NCI-H1092 treated with DMSO at 0.1 percent for 48 hours (cell line): ENCODE data around the gene UGT1A4.

Experiments used
- DNase-seq: peaks from one replicate; lab custom pipeline; 2025; lab: John Stamatoyannopoulos, UW

UGT1A4 gene

DNA sequence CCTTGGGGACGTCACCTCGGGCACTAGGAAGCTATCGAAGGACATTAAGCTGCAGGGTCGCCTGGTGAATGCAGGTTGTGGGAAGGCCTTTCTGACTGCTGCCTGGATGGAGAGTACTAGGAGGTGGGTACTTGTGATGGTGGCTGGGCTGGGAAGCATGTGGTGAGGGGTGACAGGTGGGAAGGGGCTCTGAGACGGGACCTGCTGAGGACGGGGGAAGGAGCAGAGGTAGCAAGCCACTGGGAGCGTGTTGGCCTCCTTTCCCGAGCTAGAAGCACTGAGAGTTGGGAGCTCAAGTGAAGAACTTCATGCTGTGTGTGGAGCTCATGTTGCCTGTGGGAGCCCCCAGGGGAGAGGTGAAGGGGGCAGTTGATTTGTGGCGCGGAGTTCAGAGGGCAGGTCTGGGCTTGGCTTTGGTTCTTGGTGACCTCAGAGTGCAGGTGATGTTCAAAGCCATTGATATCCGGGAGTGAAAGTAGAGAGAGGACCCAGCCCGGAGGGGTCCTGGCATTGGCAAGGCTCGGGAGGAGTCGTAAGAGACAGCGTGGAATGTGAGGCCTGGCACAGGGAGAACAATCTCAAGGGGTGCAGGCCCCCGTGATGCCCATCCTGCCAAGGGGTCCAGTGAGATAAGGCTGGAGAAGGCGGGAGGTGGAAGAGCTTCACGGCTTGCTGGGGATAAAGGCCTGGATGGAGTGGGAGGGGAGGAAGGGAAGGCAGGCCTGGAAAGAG, 72.8 kb downstream of the UGT1A4 start:
- DNase-seq, result no peak

DNA sequence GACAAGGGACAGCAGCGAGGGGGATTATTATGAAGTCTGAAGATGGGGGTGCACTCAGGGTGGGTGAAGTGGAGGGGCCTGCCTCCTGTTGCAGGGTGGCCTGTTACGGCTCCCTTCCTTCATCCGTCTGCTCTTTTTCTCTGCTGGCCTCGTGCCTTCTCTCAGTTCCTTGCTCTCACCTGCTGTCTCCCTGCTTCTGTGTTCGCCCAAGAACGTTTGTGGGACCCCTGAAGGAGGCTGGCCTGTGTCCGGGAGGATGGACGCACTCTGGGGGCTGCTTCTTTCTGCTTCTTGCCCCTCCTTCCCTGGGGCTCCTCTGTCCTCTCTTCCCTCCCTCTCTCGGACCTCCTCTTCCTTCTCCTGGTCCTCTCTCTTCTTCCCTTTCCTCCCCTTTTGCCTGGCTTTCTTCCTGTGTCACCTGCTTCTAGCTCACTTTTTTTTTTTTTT, 73.4 kb downstream of the UGT1A4 start:
- no peak for DNase-seq

DNA sequence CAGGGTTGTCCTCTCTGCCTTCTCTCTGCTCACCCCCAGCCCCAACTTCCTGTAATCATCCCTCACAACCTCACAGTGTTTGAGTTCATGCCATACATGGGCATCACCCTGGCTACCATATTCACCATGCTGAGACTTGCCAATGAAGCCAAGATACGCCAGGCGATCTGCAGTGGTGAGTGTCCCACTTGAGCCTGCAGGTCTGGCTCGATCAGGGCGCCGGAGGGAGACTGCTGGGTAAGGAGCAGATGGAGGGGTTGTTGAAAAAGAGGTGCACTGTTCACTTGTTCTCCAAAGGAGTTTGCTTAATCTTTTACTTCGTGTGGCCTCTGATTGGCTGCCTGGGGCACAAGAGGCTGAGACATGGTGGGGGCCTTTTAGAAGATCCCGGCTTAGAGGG, 74.2 kb downstream of the UGT1A4 start:
- no peak for DNase-seq

DNA sequence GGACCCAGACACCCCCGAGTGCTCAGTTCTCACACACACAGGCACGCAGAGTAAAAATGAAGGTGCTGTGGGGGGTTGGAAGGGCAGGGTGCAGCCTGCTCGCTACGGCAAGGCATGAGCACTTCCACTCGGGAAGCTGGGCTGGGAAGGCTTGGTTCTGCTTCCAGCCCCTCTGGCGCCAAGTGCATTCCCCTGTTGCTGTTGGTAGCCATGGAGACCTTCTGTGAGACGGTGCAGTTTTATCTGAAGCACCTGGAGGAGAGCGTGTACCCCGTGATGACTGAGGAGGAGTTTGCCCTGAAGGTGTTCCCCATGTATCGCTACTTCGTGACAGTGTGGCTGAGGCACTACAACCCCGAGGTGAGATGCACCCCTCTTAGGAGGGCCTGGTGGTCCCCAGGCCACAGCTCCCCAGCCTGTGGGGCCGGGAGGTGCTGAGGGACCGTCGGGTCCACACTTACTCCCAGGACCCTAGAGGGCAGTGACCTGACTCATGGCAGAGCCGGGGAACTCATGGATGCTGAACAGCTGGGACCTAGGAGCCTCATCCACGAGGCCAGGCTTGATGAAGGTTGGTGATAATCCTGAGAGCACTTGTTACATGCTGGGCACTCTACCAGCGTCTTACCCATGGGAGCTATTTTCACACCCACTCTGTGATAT, 75.1 kb downstream of the UGT1A4 start:
- no peak for DNase-seq

DNA sequence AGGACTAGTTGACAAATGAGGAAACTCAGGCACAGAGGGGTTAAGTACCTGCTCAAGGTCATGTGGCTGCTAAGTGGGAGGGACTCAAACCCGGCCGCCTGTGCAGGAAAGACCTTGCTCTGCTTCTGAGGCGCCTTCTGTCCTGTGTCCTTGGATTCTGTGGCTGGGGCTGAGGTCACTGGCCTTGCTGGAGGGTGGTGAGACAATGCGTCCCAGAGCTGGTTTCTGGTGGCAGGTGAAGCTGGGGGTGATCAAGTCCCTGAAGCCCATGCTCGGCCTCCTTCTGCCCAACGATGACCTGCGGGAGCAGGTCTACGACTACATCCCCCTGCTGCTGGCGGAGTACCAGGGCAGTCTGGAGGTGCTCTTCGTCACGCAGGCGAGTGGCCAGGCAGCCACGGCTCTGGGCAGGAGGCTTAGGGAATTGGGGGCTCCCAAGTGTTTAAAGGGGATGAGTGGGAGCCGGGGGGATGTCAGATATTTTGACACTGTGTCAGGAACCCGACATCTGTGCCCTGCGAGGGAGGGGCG, 75.7 kb downstream of the UGT1A4 start:
- DNase-seq, result no peak

DNA sequence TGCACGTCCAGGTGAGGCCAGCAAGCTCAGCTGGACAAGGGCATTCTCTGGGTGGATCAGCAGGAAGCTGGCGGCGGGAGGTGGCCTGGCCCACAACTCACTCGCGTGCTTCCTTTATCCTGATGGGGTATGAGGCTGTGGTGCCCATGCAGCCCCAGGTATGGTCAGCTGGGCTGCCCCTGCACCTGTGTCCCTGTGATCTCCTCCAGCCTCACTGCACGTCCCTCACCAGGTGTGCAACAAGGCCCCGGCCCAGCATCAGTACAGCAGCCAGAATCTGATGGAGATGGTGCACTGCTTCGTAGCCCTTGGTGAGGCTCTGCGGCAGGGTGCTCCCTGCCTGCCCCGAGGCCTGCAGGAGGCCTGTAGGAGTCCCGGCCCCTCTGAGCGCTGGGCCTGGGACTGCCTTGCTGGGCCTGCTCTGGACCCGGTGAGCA, 77.2 kb downstream of the UGT1A4 start:
- DNase-seq, result no peak

DNA sequence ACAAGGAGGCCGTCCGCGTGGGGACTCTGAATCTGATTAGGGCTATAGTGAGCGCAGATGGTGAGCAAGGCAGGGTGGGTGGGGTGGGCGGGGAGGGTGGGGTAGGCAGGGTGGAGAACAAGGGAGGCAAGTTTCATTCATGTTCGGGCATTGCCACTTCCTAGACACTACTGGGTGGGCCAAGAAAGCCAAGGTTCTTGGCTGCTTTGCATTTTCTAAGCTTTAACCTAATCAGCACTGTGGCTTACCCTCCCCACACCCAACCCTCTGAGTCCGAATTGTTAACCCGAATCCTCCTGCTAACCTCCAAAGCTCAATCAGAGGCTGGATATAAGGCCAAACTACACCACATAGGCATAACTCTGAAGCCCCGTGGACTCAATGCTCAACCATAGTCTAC, 77.7 kb downstream of the UGT1A4 start:
- no peak for DNase-seq

DNA sequence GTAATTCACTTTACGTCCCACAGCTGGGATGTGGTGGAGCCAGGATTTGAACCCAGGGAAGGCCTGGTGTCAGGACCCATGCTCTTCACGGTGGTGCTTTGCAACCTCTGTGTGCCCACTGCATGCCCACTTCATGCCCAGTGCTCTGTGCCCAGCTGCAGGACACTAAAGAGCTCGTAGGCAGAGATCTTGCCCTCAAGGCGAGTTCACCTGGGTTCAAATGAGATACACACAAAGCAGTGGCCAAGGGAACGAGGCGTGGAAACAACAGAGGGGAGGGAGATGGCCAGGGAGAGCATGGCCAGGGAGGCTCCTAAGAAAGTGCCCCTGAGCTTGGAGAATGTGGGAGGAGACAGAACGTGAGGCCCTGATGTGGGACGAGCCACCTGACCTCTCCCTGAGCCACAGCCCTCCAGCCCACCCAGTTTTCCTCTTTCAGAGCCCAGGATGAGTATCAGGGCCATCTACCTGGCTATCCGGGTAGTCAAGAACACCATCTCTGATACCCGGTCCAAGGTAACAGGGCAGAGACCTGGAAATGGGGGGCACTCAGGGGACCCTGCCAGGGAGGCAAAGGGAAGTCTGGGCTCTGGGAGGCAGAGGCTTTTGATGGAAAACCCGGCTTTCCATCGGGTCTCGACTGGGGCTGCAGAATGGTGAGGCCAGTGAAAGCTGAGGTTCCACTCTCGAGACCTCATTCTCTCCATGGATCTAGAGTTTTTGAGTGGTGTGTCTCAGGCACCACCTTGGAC, 80.0 kb downstream of the UGT1A4 start:
- no peak for DNase-seq

DNA sequence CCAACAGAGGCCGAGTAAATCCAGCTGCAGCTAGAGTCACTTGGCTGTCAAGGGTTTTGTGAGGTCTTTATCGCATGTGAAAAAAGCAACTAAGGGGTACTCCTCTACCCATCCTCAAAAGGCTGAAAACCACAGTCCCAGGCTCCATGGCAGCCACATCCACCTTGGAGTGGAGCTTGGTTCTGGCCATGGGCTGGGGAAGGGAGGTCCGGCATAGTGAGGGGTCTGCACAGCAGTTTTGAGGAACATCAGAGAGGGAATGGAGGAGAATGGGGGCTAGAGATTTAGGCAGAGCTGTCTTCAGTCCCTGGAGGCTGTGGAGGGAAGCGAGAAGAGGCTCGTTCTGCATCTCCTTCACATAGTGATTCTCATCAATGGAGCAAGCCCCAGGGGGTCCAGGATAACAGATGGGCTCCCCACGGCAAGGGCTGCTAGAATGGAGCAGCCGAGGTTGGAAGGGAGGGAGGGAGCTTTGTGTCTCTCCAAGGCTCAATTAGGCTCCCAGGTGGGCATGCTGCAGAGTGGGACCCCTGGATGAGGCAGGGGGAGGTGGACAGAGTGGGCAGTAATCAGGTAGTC, 80.6 kb downstream of the UGT1A4 start:
- DNase-seq, result no peak

DNA sequence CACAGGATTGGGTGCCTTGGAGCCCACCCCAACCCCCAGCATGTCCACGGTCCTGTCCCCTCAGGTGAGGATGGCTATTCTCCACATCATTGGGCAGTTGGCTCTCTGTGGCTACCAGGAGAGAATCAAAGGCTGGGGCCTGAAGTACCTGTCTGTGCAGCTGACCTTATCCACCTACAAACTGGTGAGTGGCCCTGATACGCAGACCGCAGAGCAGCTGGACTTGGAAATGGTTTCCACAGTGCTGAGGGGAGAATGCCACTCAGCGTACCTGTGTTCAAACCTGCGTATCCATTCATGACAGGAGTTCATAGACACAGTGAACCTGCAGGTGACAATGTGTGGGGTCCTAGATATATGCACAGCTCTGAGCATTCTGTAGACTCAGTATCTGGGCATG, 81.2 kb downstream of the UGT1A4 start:
- no peak for DNase-seq

DNA sequence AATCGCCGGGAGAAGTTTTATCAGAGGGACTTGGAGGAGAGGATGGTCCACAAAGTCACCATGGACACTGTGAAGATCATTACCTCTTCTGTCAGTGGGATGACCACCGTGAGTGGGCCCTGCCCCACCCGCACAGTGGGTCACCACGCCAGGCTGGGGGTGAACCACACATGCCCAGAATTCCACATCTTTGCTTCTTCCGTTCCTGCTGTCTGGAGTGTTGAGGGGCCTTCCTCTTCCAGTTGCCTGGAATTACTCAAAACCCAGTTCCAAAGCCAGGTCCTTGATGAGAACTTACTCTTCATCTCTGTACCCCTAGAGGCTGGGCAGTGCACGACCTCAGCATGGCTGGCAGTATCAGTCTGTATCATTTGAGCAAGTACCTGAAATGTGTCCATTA, 81.7 kb downstream of the UGT1A4 start:
- DNase-seq, result no peak

DNA sequence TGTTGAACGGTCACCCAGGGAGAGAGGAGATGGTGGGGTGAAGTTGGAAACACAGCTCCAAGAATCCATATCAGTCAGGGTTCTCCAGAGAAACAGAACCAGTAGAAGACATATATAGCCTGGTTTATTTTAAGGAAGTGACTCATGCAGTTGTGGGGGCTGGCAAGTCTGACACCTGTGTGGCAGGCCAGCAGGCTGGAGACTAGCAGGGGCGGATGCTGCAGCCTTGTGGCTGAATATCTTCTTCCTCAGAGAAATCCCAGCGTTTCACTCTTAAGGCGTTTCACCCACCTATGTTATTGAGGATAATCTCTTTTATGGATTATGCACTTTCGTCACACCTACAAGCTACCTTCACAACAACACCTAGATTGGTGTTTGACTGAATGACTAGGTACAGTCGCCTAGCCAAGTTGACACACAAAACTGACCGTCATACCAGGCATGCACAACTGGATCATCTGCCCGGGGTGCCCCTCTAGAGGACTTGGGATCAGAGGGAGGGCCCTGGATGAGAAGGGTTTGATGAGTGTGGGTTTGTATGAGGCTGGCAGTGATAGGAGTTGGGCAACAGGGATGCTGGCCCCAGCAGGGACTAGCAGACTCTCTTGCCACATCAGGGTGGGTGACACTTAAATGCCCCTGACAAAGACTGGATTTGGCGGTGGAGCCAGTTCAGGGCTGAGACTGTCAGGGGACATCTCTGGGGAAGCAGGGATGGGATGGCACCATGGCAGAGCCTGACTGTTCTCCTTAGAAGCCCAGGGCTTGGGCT, 83.0 kb downstream of the UGT1A4 start:
- no peak for DNase-seq

DNA sequence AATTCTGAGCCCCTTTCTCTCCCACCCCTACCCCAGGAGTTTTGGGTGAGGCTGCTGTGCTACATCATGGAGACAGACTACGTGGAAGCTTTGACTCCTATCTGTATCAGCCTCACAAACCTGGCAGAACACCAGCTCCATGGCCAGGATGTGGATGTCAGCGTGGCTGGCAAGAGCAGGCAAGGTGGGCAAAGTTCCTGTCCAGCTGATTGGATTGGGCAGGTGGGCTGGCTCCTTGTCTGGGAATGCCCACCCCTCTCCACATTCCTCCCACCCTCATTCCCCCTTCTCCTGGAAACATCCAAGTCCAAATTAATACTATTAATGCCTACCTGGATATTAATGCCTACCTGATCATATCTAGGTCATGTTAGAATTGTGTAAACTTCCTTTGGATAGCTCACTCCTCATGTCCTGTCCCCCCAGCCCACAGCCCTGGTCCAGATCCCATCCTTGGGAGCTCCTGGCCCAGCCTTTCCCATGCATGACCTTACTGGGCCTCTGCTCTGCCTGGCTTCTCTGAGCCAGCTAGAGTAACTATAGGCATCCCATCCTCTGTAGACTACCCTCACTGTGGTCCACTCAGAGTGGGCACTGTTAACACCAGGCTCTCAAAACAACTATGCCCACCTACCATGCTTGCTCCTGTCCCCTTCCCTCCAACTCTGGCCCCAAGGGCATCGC, 83.7 kb downstream of the UGT1A4 start:
- DNase-seq, result no peak

DNA sequence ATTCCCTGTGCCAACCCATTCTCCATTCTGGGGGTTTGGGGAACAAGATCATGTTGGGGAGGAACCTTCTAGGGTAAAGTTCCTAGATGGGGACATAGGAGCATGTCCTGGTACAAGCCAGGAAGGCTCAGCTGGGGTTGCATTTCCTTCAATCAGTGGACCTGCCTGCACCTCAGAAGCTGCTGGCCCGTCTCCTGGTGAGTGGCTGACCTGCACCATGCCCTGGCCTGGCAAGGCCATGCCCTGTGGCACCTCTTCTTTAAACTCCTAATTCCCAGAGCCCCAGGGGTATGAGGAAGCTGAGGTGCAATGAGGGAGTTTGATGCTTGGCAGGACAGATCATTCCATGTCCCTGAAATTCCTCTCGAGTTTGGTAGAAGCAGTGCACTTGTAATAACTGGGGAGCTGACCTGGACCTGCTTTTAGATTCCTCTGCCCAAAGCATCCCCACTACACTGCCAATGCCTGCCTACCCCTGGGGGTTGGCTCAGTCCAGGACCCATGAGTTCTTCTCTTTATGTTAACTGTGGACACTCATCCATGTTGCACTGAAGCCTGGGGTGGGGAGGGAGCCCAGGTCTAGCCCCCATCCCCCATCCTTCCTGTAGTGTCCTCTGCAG, 84.9 kb downstream of the UGT1A4 start:
- no peak for DNase-seq

DNA sequence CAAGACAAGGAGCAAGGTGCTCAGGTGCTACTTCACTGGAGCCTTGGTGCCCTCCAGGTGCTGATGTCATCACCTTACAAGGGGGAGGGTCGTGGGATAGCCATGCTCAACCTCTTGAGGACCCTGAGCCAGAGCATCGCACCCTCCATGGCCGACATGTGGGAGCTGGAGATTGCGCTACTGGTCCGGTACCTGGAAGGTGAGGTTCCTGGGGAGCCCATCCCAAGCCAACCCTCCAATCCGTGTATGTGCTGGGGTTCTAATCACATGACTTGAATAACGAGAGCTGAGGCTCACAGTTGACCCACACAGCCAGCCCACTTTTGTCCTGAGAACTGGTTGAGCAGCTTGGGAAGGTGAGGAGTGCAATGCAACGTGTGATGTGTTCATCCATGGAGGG, 85.5 kb downstream of the UGT1A4 start:
- no peak for DNase-seq

DNA sequence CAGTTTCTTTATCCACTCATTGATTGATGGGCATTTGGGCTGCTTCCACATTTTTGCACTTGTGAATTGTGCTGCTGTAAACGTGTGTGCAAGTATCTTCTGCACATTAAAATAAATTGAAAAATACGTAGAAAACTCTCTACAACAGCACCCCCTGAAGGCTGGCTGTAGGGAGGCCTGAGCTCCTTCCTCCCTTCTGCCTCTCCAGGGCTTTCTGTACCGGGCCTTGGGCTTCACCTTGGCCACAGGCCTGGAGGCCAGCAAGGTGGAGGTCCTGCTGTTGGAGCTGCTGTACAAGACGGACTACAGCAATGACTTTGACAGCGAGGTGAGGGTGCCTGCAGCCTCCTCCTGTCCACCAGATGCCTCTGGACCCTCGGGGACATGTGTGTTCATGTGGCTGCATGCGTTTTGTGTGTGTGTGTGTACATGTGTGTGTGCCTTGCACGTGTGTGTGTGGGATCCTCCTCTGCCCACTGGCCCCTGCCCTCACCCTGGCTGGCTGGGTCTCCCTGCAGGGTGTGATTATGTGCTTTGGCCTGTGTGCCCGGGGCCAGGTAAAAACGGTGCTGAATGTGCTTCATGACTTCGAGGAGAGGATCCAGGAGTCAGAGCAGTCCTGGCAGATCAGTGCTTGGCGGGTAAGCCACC, 88.8 kb downstream of the UGT1A4 start:
- no peak for DNase-seq

DNA sequence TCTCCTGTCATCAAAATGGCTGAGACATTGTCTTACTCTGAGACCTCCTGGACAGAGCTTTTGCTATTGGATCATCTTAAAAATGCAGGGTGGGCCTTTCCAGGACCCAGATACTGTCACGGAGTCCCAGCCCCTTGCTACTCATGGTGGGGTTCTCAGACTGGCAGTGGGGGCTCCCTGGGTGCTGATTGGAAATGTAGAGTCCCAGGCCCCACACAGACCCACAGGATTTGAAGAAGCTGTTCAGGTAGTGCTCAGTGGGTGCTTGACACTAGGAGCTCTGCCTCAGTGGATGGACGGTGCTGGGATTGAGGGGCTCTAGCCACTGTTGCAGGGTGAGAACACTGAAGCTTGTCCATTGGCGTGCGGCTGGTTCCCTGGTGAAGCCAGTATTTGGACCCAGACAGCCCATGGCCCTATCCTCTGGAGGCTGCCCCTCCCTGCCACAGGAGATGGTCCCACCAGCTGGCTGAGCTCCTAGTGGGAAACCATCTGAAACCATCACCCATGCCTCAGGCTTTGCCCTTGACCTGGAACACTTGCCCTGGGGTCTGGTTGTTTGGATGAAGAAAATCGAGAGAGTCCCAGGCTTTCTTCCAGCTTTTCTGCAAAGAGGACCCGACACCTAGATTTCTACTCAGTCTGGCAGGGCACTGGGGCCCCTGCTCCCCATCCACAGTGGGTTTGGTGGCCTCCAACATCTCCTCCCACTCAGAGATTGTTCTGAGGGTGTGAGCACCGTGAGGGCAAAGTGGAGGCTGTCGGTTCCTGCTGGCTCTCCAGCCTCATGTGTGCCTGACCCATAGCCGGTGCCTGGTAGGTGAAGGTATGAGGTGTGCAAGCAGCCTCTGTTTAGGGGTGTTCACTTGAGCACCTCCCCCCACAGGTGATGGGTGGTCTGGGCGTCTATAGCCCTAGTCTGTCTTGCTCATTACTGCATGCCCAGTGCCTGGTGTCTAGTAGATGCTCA, 89.7 kb downstream of the UGT1A4 start:
- no peak for DNase-seq

DNA sequence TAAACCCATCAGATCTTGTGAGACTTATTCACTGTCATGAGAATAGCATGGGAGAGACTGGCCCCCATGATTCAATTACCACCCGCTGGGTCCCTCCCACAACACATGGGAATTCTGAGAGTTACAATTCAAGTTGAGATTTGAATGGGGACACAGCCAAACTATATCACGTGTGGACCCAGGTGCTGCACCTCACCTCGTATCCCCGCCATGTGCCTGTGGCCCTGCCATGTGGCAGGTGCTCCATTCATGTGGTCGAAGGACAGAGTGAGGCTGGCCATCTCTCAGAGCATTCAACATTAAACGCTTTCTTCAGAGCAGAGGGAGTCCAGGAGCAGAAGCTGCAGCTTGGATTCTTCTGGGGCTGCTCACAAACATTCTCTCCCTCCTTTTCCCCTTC, 91.8 kb downstream of the UGT1A4 start:
- DNase-seq, result no peak

DNA sequence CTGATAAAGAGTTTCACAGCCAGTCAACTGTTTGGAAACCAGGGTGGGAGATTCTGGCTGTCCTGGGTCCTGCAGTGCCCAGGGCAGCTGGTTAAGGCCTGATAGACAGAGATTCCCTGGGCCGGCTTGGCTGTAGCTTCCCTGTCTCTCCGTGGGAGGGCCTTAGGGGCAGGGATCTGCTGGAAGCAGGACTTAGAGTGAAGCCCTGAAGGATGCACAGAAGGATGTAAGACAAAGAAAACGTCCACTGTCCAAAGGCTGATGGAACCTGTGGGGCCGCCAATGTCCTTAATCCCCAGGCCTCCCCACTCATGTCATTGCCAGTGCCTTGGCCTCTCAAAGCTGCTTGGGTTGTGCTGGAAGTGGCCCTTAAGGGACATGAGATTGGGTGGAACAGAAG, 92.6 kb downstream of the UGT1A4 start:
- no peak for DNase-seq
